K562 (cell line): ENCODE results near the gene TNFRSF6B. TPM values are rescaled to one million over a fixed set of nuclear protein-coding genes. Genes with fewer than 3 reads are reported as not detected.

ENCODE experiments used
- ATAC-seq: fragments of 200-7000 bp; cut with Tn5 transposase; 3 replicates; pipeline ENCODE4 v1.9.1; 2020; ENCODE audit warnings: moderate library complexity
- BruUV-seq: library from RNA; stranded (reverse); fragments of 400-500 nt; replicated peaks from 2 replicates; lab custom pipeline; 2021; lab: Mats Ljungman, UMichigan
- CTCF ChIA-PET: fragments of 300-600 bp; formaldehyde crosslinking; extraction: SDS; loops from one replicate; lab custom pipeline; 2021; ENCODE audit warnings: low intra/inter-chr PET ratio; lab: Yijun Ruan, JAX
- POLR2A ChIA-PET: fragments of 300-600, 350-650 bp; sonication (Branson Sonifier 250); formaldehyde crosslinking; extraction: SDS; loops from one replicate; lab custom pipeline; 2021; ENCODE audit warnings: antibody characterized with exemption, inconsistent platforms; lab: Yijun Ruan, JAX
- DNase-seq, 4 experiments: peaks; one replicate each; pipeline versions ENCODE4 v3.0.0 to v3.0.0-alpha.2; 2011 to 2018; ENCODE audit warnings: low spot score in 3 of 4, mixed read lengths in 3 of 4; ENCODE audit errors: extremely low read depth in 1 of 4
- FAIRE-seq: peaks from 2 replicates; lab custom pipeline; 2011; peaks lifted over from hg19 to GRCh38; lab: Jason Lieb, UNC
- H2AFZ ChIP-seq: 2 replicates; pipeline ENCODE4 v1.6.0; 2011; ENCODE audit warnings: low read depth, low read length, control low read depth, inconsistent platforms
- H3K27ac ChIP-seq: fragments of 200-600 bp; 3 replicates; pipeline ENCODE4 v1.8.0; 2011; ENCODE audit warnings: low read depth, mild to moderate bottlenecking, control low read depth, inconsistent platforms, low read length, moderate library complexity, mixed read lengths; ENCODE audit errors: extremely low read depth
- H3K27me3 ChIP-seq, 2 experiments: fragments of 300-600 bp in 1 of 2; 2 replicates in 1 of 2; 3 replicates in 1 of 2; pipeline versions ENCODE4 v1.6.0 to v1.8.0; 2011; ENCODE audit warnings: inconsistent platforms in 2 of 2, low read length in 2 of 2, mild to moderate bottlenecking in 1 of 2, mixed read lengths in 1 of 2, moderate library complexity in 1 of 2; ENCODE audit not compliant: control insufficient read depth in 2 of 2, insufficient read depth in 2 of 2
- H3K36me3 ChIP-seq: fragments of 300-600 bp; 3 replicates; pipeline ENCODE4 v1.8.0; 2011; ENCODE audit warnings: mild to moderate bottlenecking, low read length, inconsistent platforms; ENCODE audit not compliant: control insufficient read depth, insufficient read depth
- H3K4me1 ChIP-seq, 2 experiments: fragments of 200-600 bp in 1 of 2; replicated peaks in 1 of 2; 2 replicates in 1 of 2; 3 replicates in 1 of 2; pipeline versions ENCODE4 v1.5.1 to v1.8.0; 2011; ENCODE audit warnings: inconsistent platforms in 2 of 2, low read length in 2 of 2, mild to moderate bottlenecking in 1 of 2, mixed read lengths in 1 of 2, moderate library complexity in 1 of 2; ENCODE audit not compliant: control insufficient read depth in 2 of 2, insufficient read depth in 2 of 2
- H3K4me2 ChIP-seq: 2 replicates; pipeline ENCODE4 v1.6.1; 2011; ENCODE audit warnings: low read length, control low read depth, inconsistent platforms, mixed read lengths; ENCODE audit not compliant: insufficient read depth
- H3K4me3 ChIP-seq: fragments of 200-600 bp; sonication (generic), shearing (Covaris generic); 2 replicates; pipeline ENCODE4 v1.5.1; 2016; ENCODE audit warnings: control low read depth, inconsistent platforms
- H3K79me2 ChIP-seq: fragments of 200-600 bp; 3 replicates; pipeline ENCODE4 v1.8.0; 2011; ENCODE audit warnings: low read length, inconsistent platforms; ENCODE audit not compliant: control insufficient read depth, insufficient read depth
- H3K9ac ChIP-seq, 2 experiments: 2 replicates each; pipeline versions ENCODE4 v1.6.0 to v1.6.1; 2011; ENCODE audit warnings: low read depth in 2 of 2, low read length in 2 of 2, control low read depth in 1 of 2, inconsistent platforms in 1 of 2, mild to moderate bottlenecking in 1 of 2, mixed read lengths in 1 of 2; ENCODE audit not compliant: insufficient read depth in 1 of 2
- H3K9me1 ChIP-seq: one replicate; pipeline ENCODE4 v1.6.0; 2011; ENCODE audit warnings: inconsistent platforms, mild to moderate bottlenecking, low read length, moderate library complexity; ENCODE audit not compliant: control insufficient read depth, insufficient read depth
- H3K9me3 ChIP-seq: replicated peaks from 2 replicates; pipeline ENCODE4 v1.5.1; 2011; ENCODE audit warnings: low read depth, low read length, inconsistent platforms; ENCODE audit not compliant: control insufficient read depth, insufficient read depth
- H4K20me1 ChIP-seq: replicated peaks from 2 replicates; pipeline ENCODE4 v1.6.1; 2011; ENCODE audit warnings: low read length, inconsistent platforms, mixed read lengths; ENCODE audit not compliant: control insufficient read depth, insufficient read depth
- POLR2G ChIP-seq: fragments of 200-400 bp; formaldehyde crosslinking; IDR thresholded peaks from 2 replicates; pipeline ENCODE4 v1.6.1; 2017; ENCODE audit warnings: low read depth, mild to moderate bottlenecking, antibody characterized with exemption, low read length, moderate library complexity
- WGBS: fragments of 100-300 bp; shearing (Covaris generic); methylation state at CpG from one replicate; pipeline ENCODE4 v1.1.6; 2016; ENCODE audit warnings: low coverage, mixed read lengths; ENCODE audit not compliant: insufficient coverage; ENCODE audit errors: missing lambda C conversion rate; 5-methylcytosine and 5-hydroxymethylcytosine counted together
- in situ Hi-C: fragments of 300-500 bp; cut with MboI; formaldehyde crosslinking; loops from 4 replicates; pipeline ENCODE4 v1.15.0; 2018; ENCODE audit warnings: inconsistent platforms, mixed read lengths
- intact Hi-C: fragments of 100-400 bp; cut with micrococcal nuclease; formaldehyde crosslinking; loops from 2 replicates; pipeline ENCODE4 v1.14.2; 2022
- polyA plus RNA-seq, 8 experiments: library from polyadenylated mRNA; depleted of rRNA in 4 of 8; stranded (reverse) in 5 of 8; unstranded in 3 of 8; fragments of >200 nt; fragmentation: Nextera tagmentation in 2 of 8; fragmentation: Illumina TruSeq in 1 of 8; extraction: Ambion mirVana in 2 of 8; extraction: Trizol in 1 of 8; gene quantifications; 2 replicates each; pipeline versions ENCODE4 v1.2.1 to v1.2.3, GENCODE V29; 2011 to 2014; ENCODE audit warnings: inconsistent platforms in 1 of 8, missing spikeins in 1 of 8
- total RNA-seq, 7 experiments: library from RNA; depleted of rRNA in 6 of 7; stranded (reverse); fragments of >200 nt in 6 of 7; fragmentation: Illumina TruSeq in 2 of 7; extraction: Trizol in 2 of 7; gene quantifications; 2 replicates each; pipeline versions ENCODE4 v1.2.1 to v1.2.3, GENCODE V29; 2011 to 2021; ENCODE audit warnings: low replicate concordance in 1 of 7
- TF ChIP-seq, protein P1 (sequence below), 2 experiments: fragments of 200-800 bp in 1 of 2; sonication (Bioruptor generic) in 1 of 2; sonication (generic) in 1 of 2; formaldehyde crosslinking in 1 of 2; IDR thresholded peaks in 1 of 2; conservative IDR thresholded peaks in 1 of 2; 2 replicates each; pipeline versions ENCODE4 v1.5.0 to v1.6.1; 2016 to 2020; ENCODE audit warnings: missing compliant biosample characterization in 1 of 2, missing genetic modification characterization in 1 of 2, missing genetic modification reagents in 1 of 2

The TNFRSF6B gene
- total and polyA plus RNA-seq, 9 of the 15 experiments (the other 6 are each of a cell fraction or from before 2014, with no cell fraction given), result 0.10 to 3.5 (median 0.32) TPM; not detected in 6

DNA sequence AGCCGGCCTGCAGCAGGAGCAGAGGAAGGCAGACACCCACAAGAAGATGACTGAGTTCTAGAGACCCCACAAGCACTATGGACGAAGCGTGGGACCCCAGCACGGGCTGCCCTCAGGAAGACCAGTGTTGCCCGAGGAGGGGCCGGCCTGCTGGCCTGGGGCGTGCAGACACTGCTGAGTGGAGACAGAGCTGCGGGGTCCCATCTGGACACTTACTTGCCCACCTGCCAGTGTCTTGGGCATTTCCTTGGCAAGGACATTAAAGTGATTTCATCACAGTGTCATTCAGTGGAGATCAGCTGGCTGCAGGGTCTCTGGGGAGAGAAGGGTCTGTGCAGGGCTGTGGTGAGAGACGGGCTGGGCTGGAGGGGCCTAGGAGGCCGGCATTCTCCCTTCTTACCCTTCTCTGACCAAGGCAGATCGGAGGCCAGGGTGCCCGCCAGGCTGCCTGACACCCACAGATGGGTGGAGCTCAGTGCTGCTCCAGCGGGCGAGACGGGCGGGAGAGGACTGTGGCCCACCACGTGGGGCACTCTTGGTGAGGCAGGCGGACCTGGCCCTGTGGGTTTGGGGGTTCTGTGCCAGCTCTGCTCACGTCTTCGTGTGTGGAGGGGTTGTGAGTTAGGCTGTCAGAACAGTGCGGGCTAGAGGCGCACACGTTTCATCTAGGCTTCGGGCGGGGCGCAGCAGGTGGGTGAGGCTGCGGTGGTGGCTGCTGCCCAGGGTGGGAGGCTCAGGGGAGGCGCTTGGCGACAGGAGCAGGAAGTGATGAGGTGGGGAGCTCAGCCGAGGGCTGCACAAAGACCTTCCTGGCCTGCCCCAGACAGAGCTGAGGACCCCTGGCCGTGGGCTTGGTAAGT is 39.6 kb downstream of the TNFRSF6B start, which contains the start of gene LIME1:
LIME1 (plus strand) TSS at position 806 of the 860 bp plus-strand sequence. CDS start 886 bp downstream, outside the sequence.
- FAIRE-seq, result no peak
- peak within 1 kb of the TSS in 1 of 2 experiments; percentile 14; a peak in 1 of 4 replicates for H3K9ac ChIP-seq

More for the DNA sequence above, 39.6 kb downstream of the TNFRSF6B start, which contains the start of gene LIME1:
- intact Hi-C loops, result no loop called here
- no peaks in the 10 kb centered on the region for H3K27me3 ChIP-seq
- peaks cover 4% of the 10 kb centered on the region for H3K9me3 ChIP-seq
- TF ChIP-seq, protein P1, sequence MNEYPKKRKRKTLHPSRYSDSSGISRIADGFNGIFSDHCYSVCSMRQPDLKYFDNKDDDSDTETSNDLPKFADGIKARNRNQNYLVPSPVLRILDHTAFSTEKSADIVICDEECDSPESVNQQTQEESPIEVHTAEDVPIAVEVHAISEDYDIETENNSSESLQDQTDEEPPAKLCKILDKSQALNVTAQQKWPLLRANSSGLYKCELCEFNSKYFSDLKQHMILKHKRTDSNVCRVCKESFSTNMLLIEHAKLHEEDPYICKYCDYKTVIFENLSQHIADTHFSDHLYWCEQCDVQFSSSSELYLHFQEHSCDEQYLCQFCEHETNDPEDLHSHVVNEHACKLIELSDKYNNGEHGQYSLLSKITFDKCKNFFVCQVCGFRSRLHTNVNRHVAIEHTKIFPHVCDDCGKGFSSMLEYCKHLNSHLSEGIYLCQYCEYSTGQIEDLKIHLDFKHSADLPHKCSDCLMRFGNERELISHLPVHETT (CRISPR knock-in tag; conservative IDR thresholded peaks at IDR 0.05 in 1 of 2, IDR thresholded peaks at IDR 0.05 in 1 of 2), result no peak
- peak; percentile 29 for TF ChIP-seq POLR2G
- in situ Hi-C loops, result no loop called here
- peaks cover 23% of the 10 kb centered on the region for H3K79me2 ChIP-seq
- 84% methylated on average over 28 of the region's 31 CpGs for WGBS
- ChIA-PET CTCF (no interaction called here), POLR2A (interaction anchor here (0.5 to 1.5 kb wide), 5 partner anchors 8 to 327 kb away, joined by 3 to 6 read pairs (median 3); no protein-coding TSS in a partner anchor)
- no peak for ATAC-seq
- no peaks in the 10 kb centered on the region for H3K9me1 ChIP-seq
- H3K4me3 ChIP-seq, result no peak within 1 kb of the TSS
- peaks cover 4% of the 10 kb centered on the region; the same call in 1 of the 2 replicates for H4K20me1 ChIP-seq
- peaks cover 5 to 69% of the 10 kb centered on the region in 2 experiments; a peak in 4 of 5 replicates for H3K4me1 ChIP-seq
- no peak within 1 kb of the TSS for H3K4me2 ChIP-seq
- peaks cover 55% of the 10 kb centered on the region; the same call in 2 of the 3 replicates for H3K36me3 ChIP-seq
- no TSS peak for BruUV-seq
- DNase-seq, result peak in 3 of 4 experiments; percentile 8 to 12 (median 11)
- no peak within 1 kb of the TSS for H2AFZ ChIP-seq
- no peak within 1 kb of the TSS for H3K27ac ChIP-seq
